Spleen (tissue), 11 donors: Measurements from ENCODE around the gene MELTF. TPM values are rescaled to one million over a fixed set of nuclear protein-coding genes. Genes with fewer than 3 reads are reported as not detected.

ENCODE experiments used
- DNase-seq: peaks from one replicate; pipeline ENCODE4 v3.0.0-alpha.2; 2020
- H3K27ac ChIP-seq, 8 donors: fragments of 200-600 bp; sonication (generic) in 7 of 8; 1 replicate in 4 of 8; 2 replicates in 4 of 8; pipeline versions ENCODE4 v1.5.0 to v1.8.0; 2016 to 2021; ENCODE audit warnings: inconsistent platforms in 4 of 8, mild to moderate bottlenecking in 4 of 8, moderate library complexity in 1 of 8
- H3K27me3 ChIP-seq, 7 donors: fragments of 200-600 bp; sonication (generic) in 6 of 7; replicated peaks in 1 of 7; 1 replicate in 4 of 7; 2 replicates in 3 of 7; pipeline versions ENCODE4 v1.5.0 to v1.8.0; 2016 to 2021; ENCODE audit warnings: inconsistent platforms in 3 of 7, mild to moderate bottlenecking in 1 of 7
- H3K36me3 ChIP-seq, 6 donors: fragments of 200-600 bp; sonication (generic) in 5 of 6; 1 replicate in 4 of 6; 2 replicates in 2 of 6; pipeline versions ENCODE4 v1.5.0 to v1.8.0; 2016 to 2021; ENCODE audit warnings: inconsistent platforms in 2 of 6
- H3K4me1 ChIP-seq, 6 donors: fragments of 200-600 bp; sonication (generic) in 5 of 6; 1 replicate in 3 of 6; 2 replicates in 3 of 6; pipeline versions ENCODE4 v1.5.0 to v1.8.0; 2016 to 2021; ENCODE audit warnings: inconsistent platforms in 3 of 6
- H3K4me3 ChIP-seq, 8 donors: fragments of 200-600 bp; sonication (generic) in 7 of 8; 1 replicate in 4 of 8; 2 replicates in 4 of 8; pipeline versions ENCODE4 v1.5.0 to v1.8.0; 2016 to 2021; ENCODE audit warnings: inconsistent platforms in 4 of 8, mild to moderate bottlenecking in 4 of 8, moderate library complexity in 2 of 8
- H3K9me3 ChIP-seq, 8 donors: fragments of 200-600 bp; sonication (generic) in 7 of 8; 1 replicate in 4 of 8; 2 replicates in 4 of 8; pipeline versions ENCODE4 v1.5.0 to v1.8.0; 2016 to 2021; ENCODE audit warnings: inconsistent platforms in 4 of 8
- CTCF ChIP-seq, 11 experiments: fragments of 200-600 bp in 7 of 11; fragments of 450-650 bp in 4 of 11; sonication (generic) in 4 of 11; IDR thresholded peaks in 8 of 11; conservative IDR thresholded peaks in 3 of 11; 1 replicate in 7 of 11; 2 replicates in 4 of 11; pipeline versions ENCODE4 v1.4.0 to v1.8.0; 2016 to 2021; ENCODE audit warnings: antibody characterized with exemption in 11 of 11, inconsistent platforms in 4 of 11, mild to moderate bottlenecking in 1 of 11
- POLR2A ChIP-seq, 3 donors: fragments of 450-650 bp; IDR thresholded peaks; one replicate each; pipeline ENCODE4 v1.5.1; 2017; ENCODE audit warnings: antibody characterized with exemption in 3 of 3, mild to moderate bottlenecking in 1 of 3
- POLR2AphosphoS5 ChIP-seq, 3 donors: sonication (generic); formaldehyde crosslinking; IDR thresholded peaks; one replicate each; pipeline ENCODE4 v1.5.1; 2017; ENCODE audit warnings: antibody characterized with exemption in 3 of 3
- WGBS, 5 donors: extraction: QIAGEN DNeasy Blood & Tissue Kit in 3 of 5; methylation state at CpG; one replicate each; pipeline versions ENCODE4 v1.1.5 to v1.1.7; 2013 to 2018; 5-methylcytosine and 5-hydroxymethylcytosine counted together
- intact Hi-C: fragments of 100-400 bp; cut with DNase I; formaldehyde crosslinking; loops from one replicate; pipeline ENCODE4 v1.15.0; 2023; ENCODE audit warnings: low total_unique reads
- polyA plus RNA-seq, 3 donors: library from polyadenylated mRNA; stranded (reverse); fragments of 200-250 nt; gene quantifications; one replicate each; pipeline ENCODE4 v1.2.1, GENCODE V29; 2013
- total RNA-seq, 7 donors: library from RNA; depleted of rRNA in 3 of 7; stranded (reverse); fragments of >200 nt in 3 of 7; fragmentation: NEBNext Ultra II Directional in 4 of 7; extraction: Animal tissue kit (Norgen Biotek cat#: 25700) in 4 of 7; gene quantifications; one replicate each; pipeline versions ENCODE4 v1.1.0 to v1.2.1, GENCODE V29; 2016 to 2021
- donor health status: healthy with polysubstance abuse.
- donor health status: DM: no; HTN: no; CAD: no; lungs with moderate emphysema.
- donor health status: DM: no; HTN: no; CAD: no.
- donor health status: Bipolar disorder and iron deficiency.
- donor health status: healthy.
- donor health status: DM: no; HTN: no; CAD: no.
- donor health status: DM: yes; HTN: yes; CAD: no.

MELTF gene
- total and polyA plus RNA-seq, 10 donors, result 0.41 to 3.9 (median 1.4) TPM

GRCh38 chr3:197019021-197019420 lies 10.6 kb downstream of the MELTF start:
- Histone ChIP-seq H3K4me1 (peaks cover 6 to 18% (median 15%) of the 10 kb centered on the region in 6 donors), H3K4me3 (no peak overlapping the region), H3K36me3 (no peaks in the 10 kb centered on the region), H3K9me3 (no peaks in the 10 kb centered on the region), H3K27me3 (peaks cover 0 to 33% (median 0%) of the 10 kb centered on the region in 7 donors), H3K27ac (no peak overlapping the region)
- TF ChIP-seq POLR2A (IDR thresholded peaks at IDR 0.05) (no peak), POLR2AphosphoS5 (IDR thresholded peaks at IDR 0.05) (no peak), CTCF (IDR thresholded peaks at IDR 0.05 in 8 of 11, conservative IDR thresholded peaks at IDR 0.05 in 3 of 11) (no peak)
- intact Hi-C loops, result no loop called here
- 69 to 82% (median 80%) methylated on average over 6 of the region's 6 CpGs for WGBS, 5 donors
- DNase-seq, result no peak

GRCh38 chr3:197017003-197017402 lies 12.6 kb downstream of the MELTF start:
- WGBS, 5 donors, result 93 to 96% (median 95%) methylated on average over 8 to 18 of the region's 18 CpGs
- H3K27me3 ChIP-seq, result peaks cover 0 to 12% (median 0%) of the 10 kb centered on the region in 7 donors
- TF ChIP-seq POLR2AphosphoS5 (IDR thresholded peaks at IDR 0.05) (no peak), CTCF (IDR thresholded peaks at IDR 0.05 in 8 of 11, conservative IDR thresholded peaks at IDR 0.05 in 3 of 11) (no peak), POLR2A (IDR thresholded peaks at IDR 0.05) (no peak)
- no peaks in the 10 kb centered on the region for H3K36me3 ChIP-seq
- DNase-seq, result no peak
- no peak overlapping the region for H3K4me3 ChIP-seq
- intact Hi-C loops, result no loop called here
- no peaks in the 10 kb centered on the region for H3K9me3 ChIP-seq
- H3K4me1 ChIP-seq, result no peaks in the 10 kb centered on the region
- no peak overlapping the region for H3K27ac ChIP-seq

GRCh38 chr3:197015790-197016736 lies 13.6 kb downstream of the MELTF start:
- Histone ChIP-seq H3K4me1 (no peaks in the 10 kb centered on the region), H3K4me3 (no peak overlapping the region), H3K27ac (no peak overlapping the region), H3K27me3 (peaks cover 0 to 11% (median 0%) of the 10 kb centered on the region in 7 donors), H3K9me3 (no peaks in the 10 kb centered on the region), H3K36me3 (no peaks in the 10 kb centered on the region)
- DNase-seq, result peak; percentile 46
- WGBS, 5 donors, result 85 to 96% (median 95%) methylated on average over 24 to 28 of the region's 28 CpGs
- TF ChIP-seq CTCF (IDR thresholded peaks at IDR 0.05 in 8 of 11, conservative IDR thresholded peaks at IDR 0.05 in 3 of 11), result no peak
- TF ChIP-seq POLR2AphosphoS5 (IDR thresholded peaks at IDR 0.05), result no peak
- TF ChIP-seq POLR2A (IDR thresholded peaks at IDR 0.05), result no peak
- intact Hi-C loops, result no loop called here

- Histone ChIP-seq H3K4me1 (no peaks in the 10 kb centered on the region), H3K27ac (no peak overlapping the region), H3K4me3 (no peak overlapping the region), H3K9me3 (no peaks in the 10 kb centered on the region), H3K36me3 (no peaks in the 10 kb centered on the region), H3K27me3 (peaks cover 0 to 11% (median 0%) of the 10 kb centered on the region in 7 donors)
- intact Hi-C loops, result no loop called here
- TF ChIP-seq POLR2A (IDR thresholded peaks at IDR 0.05), result no peak
- no peak for TF ChIP-seq CTCF (IDR thresholded peaks at IDR 0.05 in 8 of 11, conservative IDR thresholded peaks at IDR 0.05 in 3 of 11)
- no peak for TF ChIP-seq POLR2AphosphoS5 (IDR thresholded peaks at IDR 0.05)
- 84 to 96% (median 91%) methylated on average over 22 of the region's 22 CpGs for WGBS, 5 donors
- no peak for DNase-seq
Observed at GRCh38 chr3:197014942-197015575, 14.6 kb downstream of the MELTF start.
